ENCODE data around the gene MAN1C1. TPM values are rescaled to one million over a fixed set of nuclear protein-coding genes. Genes with fewer than 3 reads are reported as not detected.

MAN1C1 gene
- polyA plus RNA-seq, 1 donor from 2014 or later: 1.3 TPM

GRCh38 chr1:25640646-25641328 is 24.2 kb downstream of the MAN1C1 start:
- Histone ChIP-seq H2AFZ (ENCODE audit: low read depth, low read length) (no peak overlapping the region), H3K36me3 (ENCODE audit: insufficient read depth, low read length) (no peaks in the 10 kb centered on the region), H3K9me2 (ENCODE audit: insufficient read depth, low read length) (no peaks in the 10 kb centered on the region), H3K27me3 (ENCODE audit: insufficient read depth, low read depth, low read length) (no peaks in the 10 kb centered on the region), H3K4me3 (ENCODE audit: low read length) (no peak overlapping the region), H3K4me2 (ENCODE audit: low read length) (no peak overlapping the region), H3K27ac (ENCODE audit: low read length) (no peak overlapping the region), H3K79me2 (replicated peaks; ENCODE audit: insufficient read depth, low read length) (no peaks in the 10 kb centered on the region), H3K9me3 (ENCODE audit: low read length) (peaks cover 5% of the 10 kb centered on the region), H3K9ac (ENCODE audit: low read length) (no peak overlapping the region), H3F3A (ENCODE audit: insufficient read depth, low read length, poor library complexity, severe bottlenecking) (no peaks in the 10 kb centered on the region), H4K20me1 (ENCODE audit: insufficient read depth) (no peaks in the 10 kb centered on the region)
- TF ChIP-seq RAD21 (conservative IDR thresholded peaks at IDR 0.05): no peak
- no peak for TF ChIP-seq MXI1 (conservative IDR thresholded peaks at IDR 0.05; ENCODE audit: poor library complexity, severe bottlenecking)
- no peak for TF ChIP-seq CTCF (IDR thresholded peaks at IDR 0.05; ENCODE audit: poor library complexity, severe bottlenecking)
- TF ChIP-seq REST (IDR thresholded peaks at IDR 0.05; ENCODE audit: borderline replicate concordance): no peak
- no peak for TF ChIP-seq TAF1 (IDR thresholded peaks at IDR 0.05; ENCODE audit: low read depth)
- TF ChIP-seq SMC3 (conservative IDR thresholded peaks at IDR 0.05; ENCODE audit: poor library complexity): no peak
- TF ChIP-seq POLR2AphosphoS5 (IDR thresholded peaks at IDR 0.05): no peak
- TF ChIP-seq EP300 (conservative IDR thresholded peaks at IDR 0.05; ENCODE audit: poor library complexity, severe bottlenecking): no peak
- TF ChIP-seq EZH2 (IDR thresholded peaks at IDR 0.05; ENCODE audit: borderline replicate concordance, insufficient read depth, low read length, poor library complexity, severe bottlenecking): no peak

GRCh38 chr1:25641329-25641725 is 24.7 kb downstream of the MAN1C1 start:
- Histone ChIP-seq H3K79me2 (replicated peaks; ENCODE audit: insufficient read depth, low read length) (no peaks in the 10 kb centered on the region), H4K20me1 (ENCODE audit: insufficient read depth) (no peaks in the 10 kb centered on the region), H3K9me2 (ENCODE audit: insufficient read depth, low read length) (no peaks in the 10 kb centered on the region), H3K9ac (ENCODE audit: low read length) (no peak overlapping the region), H2AFZ (ENCODE audit: low read depth, low read length) (no peak overlapping the region), H3K4me2 (ENCODE audit: low read length) (no peak overlapping the region), H3F3A (ENCODE audit: insufficient read depth, low read length, poor library complexity, severe bottlenecking) (no peaks in the 10 kb centered on the region), H3K27me3 (ENCODE audit: insufficient read depth, low read depth, low read length) (no peaks in the 10 kb centered on the region), H3K36me3 (ENCODE audit: insufficient read depth, low read length) (no peaks in the 10 kb centered on the region), H3K9me3 (ENCODE audit: low read length) (peaks cover 5% of the 10 kb centered on the region), H3K27ac (ENCODE audit: low read length) (no peak overlapping the region), H3K4me3 (ENCODE audit: low read length) (no peak overlapping the region)
- TF ChIP-seq EP300 (conservative IDR thresholded peaks at IDR 0.05; ENCODE audit: poor library complexity, severe bottlenecking) (no peak), EZH2 (IDR thresholded peaks at IDR 0.05; ENCODE audit: borderline replicate concordance, insufficient read depth, low read length, poor library complexity, severe bottlenecking) (no peak), CTCF (IDR thresholded peaks at IDR 0.05; ENCODE audit: poor library complexity, severe bottlenecking) (no peak), SMC3 (conservative IDR thresholded peaks at IDR 0.05; ENCODE audit: poor library complexity) (no peak), RAD21 (conservative IDR thresholded peaks at IDR 0.05) (no peak), TAF1 (IDR thresholded peaks at IDR 0.05; ENCODE audit: low read depth) (no peak), POLR2AphosphoS5 (IDR thresholded peaks at IDR 0.05) (no peak), MXI1 (conservative IDR thresholded peaks at IDR 0.05; ENCODE audit: poor library complexity, severe bottlenecking) (no peak), REST (IDR thresholded peaks at IDR 0.05; ENCODE audit: borderline replicate concordance) (no peak)
